WTC11 (cell line): ENCODE data around the gene KDM4B. TPM values are rescaled to one million over a fixed set of nuclear protein-coding genes. Genes with fewer than 3 reads are reported as not detected.

ENCODE experiments used
- ATAC-seq: fragments of 200-7000 bp; cut with Tn5 transposase; 2 replicates; pipeline ENCODE4 v1.10.0; 2021; ENCODE audit warnings: mild to moderate bottlenecking, moderate library complexity
- CTCF ChIA-PET: fragments of 300-600 bp; sonication (Branson Sonifier 250); formaldehyde crosslinking; loops from one replicate; lab custom pipeline; 2021; ENCODE audit warnings: antibody characterized with exemption; lab: Charles Lee
- POLR2A ChIA-PET: fragments of 350-600 bp; sonication (Branson Sonifier 250); formaldehyde crosslinking; loops from one replicate; lab custom pipeline; 2021; ENCODE audit warnings: antibody characterized with exemption; lab: Charles Lee
- DNase-seq: peaks from one replicate; pipeline ENCODE4 v3.0.0; 2021; ENCODE audit warnings: low spot score
- H3K27ac Mint-ChIP-seq: 2 replicates; pipeline ENCODE4 v1.8.0; 2021; ENCODE audit warnings: mixed read lengths
- H3K27me3 Mint-ChIP-seq: 2 replicates; pipeline ENCODE4 v1.8.0; 2021; ENCODE audit warnings: low read depth, mild to moderate bottlenecking, moderate library complexity, mixed read lengths
- H3K36me3 Mint-ChIP-seq: 2 replicates; pipeline ENCODE4 v1.8.0; 2021; ENCODE audit warnings: mixed read lengths
- H3K4me1 Mint-ChIP-seq: 2 replicates; pipeline ENCODE4 v1.8.0; 2022; ENCODE audit warnings: mixed read lengths
- H3K4me3 Mint-ChIP-seq: 2 replicates; pipeline ENCODE4 v1.8.0; 2021; ENCODE audit warnings: mild to moderate bottlenecking, moderate library complexity, mixed read lengths
- H3K9me3 Mint-ChIP-seq: 2 replicates; pipeline ENCODE4 v1.8.0; 2021; ENCODE audit warnings: mixed read lengths
- ELF4 ChIP-seq: sonication (generic); formaldehyde crosslinking; IDR thresholded peaks from 2 replicates; pipeline ENCODE4 v1.8.1; 2022; ENCODE audit warnings: low read depth, mild to moderate bottlenecking, moderate library complexity, missing genetic modification reagents
- ESRRA ChIP-seq: sonication (generic); formaldehyde crosslinking; IDR thresholded peaks from 2 replicates; pipeline ENCODE4 v1.8.1; 2022; ENCODE audit warnings: mild to moderate bottlenecking, missing genetic modification reagents, borderline replicate concordance
- ETV6 ChIP-seq: sonication (generic); formaldehyde crosslinking; IDR thresholded peaks from 2 replicates; pipeline ENCODE4 v1.8.1; 2022; ENCODE audit warnings: mild to moderate bottlenecking, missing genetic modification reagents
- FOXK1 ChIP-seq: sonication (generic); formaldehyde crosslinking; IDR thresholded peaks from 2 replicates; pipeline ENCODE4 v1.8.0; 2022; ENCODE audit warnings: mild to moderate bottlenecking, moderate library complexity, missing genetic modification reagents
- GRHL2 ChIP-seq: fragments of 250-450 bp; sonication (Bioruptor Pico); IDR thresholded peaks from 2 replicates; pipeline ENCODE4 v1.8.0; 2022; ENCODE audit warnings: mild to moderate bottlenecking, moderate library complexity; ENCODE audit not compliant: insufficient replicate concordance, severe bottlenecking
- JUN ChIP-seq: sonication (generic); formaldehyde crosslinking; IDR thresholded peaks from 2 replicates; pipeline ENCODE4 v1.8.0; 2023; ENCODE audit warnings: mild to moderate bottlenecking, missing genetic modification reagents
- MAX ChIP-seq: sonication (generic); formaldehyde crosslinking; IDR thresholded peaks from 2 replicates; pipeline ENCODE4 v1.8.0; 2022; ENCODE audit warnings: mild to moderate bottlenecking, missing genetic modification reagents
- MLX ChIP-seq: sonication (generic); formaldehyde crosslinking; IDR thresholded peaks from 2 replicates; pipeline ENCODE4 v1.8.1; 2023; ENCODE audit warnings: mild to moderate bottlenecking, missing genetic modification reagents, moderate library complexity
- MXD4 ChIP-seq: fragments of 250-450 bp; sonication (Bioruptor Pico); IDR thresholded peaks from 2 replicates; pipeline ENCODE4 v1.8.0; 2021; ENCODE audit warnings: mild to moderate bottlenecking, moderate library complexity, borderline replicate concordance
- NR1H2 ChIP-seq: sonication (generic); formaldehyde crosslinking; IDR thresholded peaks from 2 replicates; pipeline ENCODE4 v1.9.0; 2021; ENCODE audit warnings: mild to moderate bottlenecking, moderate library complexity, missing genetic modification reagents
- NR3C1 ChIP-seq: sonication (generic); formaldehyde crosslinking; conservative IDR thresholded peaks from 2 replicates; pipeline ENCODE4 v1.8.1; 2023; ENCODE audit warnings: low read depth, mild to moderate bottlenecking, missing genetic modification reagents
- RORB ChIP-seq: fragments of 250-450 bp; sonication (Bioruptor Pico); IDR thresholded peaks from 2 replicates; pipeline ENCODE4 v1.9.0; 2021; ENCODE audit warnings: mild to moderate bottlenecking
- USF2 ChIP-seq: sonication (generic); formaldehyde crosslinking; IDR thresholded peaks from 2 replicates; pipeline ENCODE4 v1.8.1; 2023; ENCODE audit warnings: mild to moderate bottlenecking, missing genetic modification reagents, moderate library complexity
- ZBTB43 ChIP-seq: sonication (generic); formaldehyde crosslinking; IDR thresholded peaks from 2 replicates; pipeline ENCODE4 v1.8.1; 2023; ENCODE audit warnings: mild to moderate bottlenecking, missing genetic modification reagents
- ZNF138 ChIP-seq: sonication (generic); formaldehyde crosslinking; conservative IDR thresholded peaks from 2 replicates; pipeline ENCODE4 v1.8.1; 2022; ENCODE audit warnings: mild to moderate bottlenecking, moderate library complexity, missing genetic modification reagents
- ZNF232 ChIP-seq: sonication (generic); formaldehyde crosslinking; IDR thresholded peaks from 2 replicates; pipeline ENCODE4 v1.8.0; 2022; ENCODE audit warnings: mild to moderate bottlenecking, missing genetic modification reagents
- ZNF263 ChIP-seq: sonication (generic); formaldehyde crosslinking; IDR thresholded peaks from 2 replicates; pipeline ENCODE4 v1.8.1; 2022; ENCODE audit warnings: low read depth, mild to moderate bottlenecking, moderate library complexity, missing genetic modification reagents
- ZNF317 ChIP-seq: sonication (generic); formaldehyde crosslinking; IDR thresholded peaks from 2 replicates; pipeline ENCODE4 v1.8.1; 2023; ENCODE audit warnings: low read depth, mild to moderate bottlenecking, moderate library complexity, missing genetic modification reagents, borderline replicate concordance
- ZNF423 ChIP-seq: fragments of 250-450 bp; sonication (Bioruptor Pico); IDR thresholded peaks from 2 replicates; pipeline ENCODE4 v2.1.2; 2022; ENCODE audit warnings: mild to moderate bottlenecking, moderate library complexity
- total RNA-seq: library from RNA; stranded (reverse); gene quantifications from 3 replicates; pipeline ENCODE4 v1.2.3, GENCODE V29; 2021

Gene KDM4B
- total RNA-seq, 1 experiment from 2014 or later, result 43.2 TPM

GRCh38 chr19:5130371-5131030, 161.6 kb downstream of the KDM4B start (continued):
- TF ChIP-seq USF2 (CRISPR knock-in tag), result no peak
- no peak for TF ChIP-seq MAX (CRISPR knock-in tag)
- no peak for TF ChIP-seq MXD4 (CRISPR knock-in tag)
- TF ChIP-seq FOXK1 (CRISPR knock-in tag), result no peak

GRCh38 chr19:5131031-5131505, 162.2 kb downstream of the KDM4B start:
- CTCF ChIA-PET, result interaction anchor here (0.6 to 2.7 kb wide), 19 partner anchors 9 to 431 kb away, joined by 3 to 20 read pairs (median 5); partner anchors contain the start of gene FEM1A
- Mint-ChIP-seq H3K4me1 (peaks cover 25% of the 10 kb centered on the region), H3K36me3 (peaks cover 4% of the 10 kb centered on the region; the same call in 1 of the 2 replicates), H3K9me3 (no peaks in the 10 kb centered on the region), H3K27me3 (no peaks in the 10 kb centered on the region), H3K27ac (peak overlapping the region; percentile 60; the same call in 1 of the 2 replicates), H3K4me3 (no peak overlapping the region)
- POLR2A ChIA-PET, result no interaction called here
- DNase-seq, result peak; percentile 38
- peak; percentile 67; the same call in 1 of the 2 replicates for TF ChIP-seq ZNF423
- no peak for TF ChIP-seq ZNF263 (CRISPR knock-in tag)
- peak; percentile 35; the same call in 1 of the 2 replicates for TF ChIP-seq MAX (CRISPR knock-in tag)
- ATAC-seq, result no peak; the same call in 1 of the 2 replicates

- Mint-ChIP-seq H3K4me1 (peaks cover 22% of the 10 kb centered on the region), H3K36me3 (peaks cover 4% of the 10 kb centered on the region; the same call in 1 of the 2 replicates), H3K4me3 (no peak overlapping the region), H3K9me3 (no peaks in the 10 kb centered on the region), H3K27ac (peak overlapping the region; percentile 85; the same call in 1 of the 2 replicates), H3K27me3 (no peaks in the 10 kb centered on the region)
- ATAC-seq (no peak), DNase-seq (no peak)
- POLR2A ChIA-PET, result interaction anchor here (0.9 to 1.0 kb wide), 2 partner anchors 45 to 79 kb away, joined by 3 read pairs; no protein-coding TSS in a partner anchor
- no peak for TF ChIP-seq ESRRA (CRISPR knock-in tag)
- TF ChIP-seq ELF4, result no peak
- CTCF ChIA-PET, result interaction anchor here (0.6 to 2.7 kb wide), 25 partner anchors 10 to 453 kb away, joined by 3 to 20 read pairs (median 4); partner anchors contain the start of gene FEM1A
Measured at GRCh38 chr19:5131506-5132205, 162.7 kb downstream of the KDM4B start.

GRCh38 chr19:5132206-5132560, 163.3 kb downstream of the KDM4B start:
- peaks cover 22% of the 10 kb centered on the region for H3K4me1 Mint-ChIP-seq
- H3K27me3 Mint-ChIP-seq, result no peaks in the 10 kb centered on the region
- no peak overlapping the region for H3K4me3 Mint-ChIP-seq
- no peak for TF ChIP-seq NR3C1 (CRISPR knock-in tag)
- TF ChIP-seq ETV6 (CRISPR knock-in tag), result no peak
- TF ChIP-seq RORB (CRISPR knock-in tag), result no peak
- no peak for TF ChIP-seq ZBTB43 (CRISPR knock-in tag)
- TF ChIP-seq GRHL2 (CRISPR knock-in tag), result no peak
- no peak for TF ChIP-seq ZNF138 (CRISPR knock-in tag)
- TF ChIP-seq ZNF423, result no peak
- TF ChIP-seq ZNF317 (CRISPR knock-in tag), result no peak
- no peak for TF ChIP-seq ZNF232 (CRISPR knock-in tag)
- TF ChIP-seq NR1H2, result no peak
- no peak for TF ChIP-seq ELF4
- no peak for TF ChIP-seq MLX (CRISPR knock-in tag)
- TF ChIP-seq JUN (CRISPR knock-in tag), result no peak
- DNase-seq, result no peak
- peak; percentile 11 for ATAC-seq
- peak overlapping the region; percentile 45; the same call in 1 of the 2 replicates for H3K27ac Mint-ChIP-seq
- CTCF ChIA-PET, result interaction anchor here (0.6 to 2.7 kb wide), 16 partner anchors 16 to 453 kb away, joined by 3 to 20 read pairs (median 4); no protein-coding TSS in a partner anchor
- H3K9me3 Mint-ChIP-seq, result no peaks in the 10 kb centered on the region
- peaks cover 4% of the 10 kb centered on the region; the same call in 1 of the 2 replicates for H3K36me3 Mint-ChIP-seq
- POLR2A ChIA-PET, result interaction anchor here (0.9 to 1.0 kb wide), 2 partner anchors 46 to 80 kb away, joined by 3 read pairs; no protein-coding TSS in a partner anchor
